Nucleus accumbens (tissue), 56 donors: Measurements from ENCODE around the gene NECTIN1.
A peak's percentile ranks its signal among the peaks of the same experiment; 100 is the strongest.

Source experiments
- DNase-seq, 56 donors: peaks; one replicate each; lab custom pipeline; 2025; lab: John Stamatoyannopoulos, UW

Gene NECTIN1

DNA sequence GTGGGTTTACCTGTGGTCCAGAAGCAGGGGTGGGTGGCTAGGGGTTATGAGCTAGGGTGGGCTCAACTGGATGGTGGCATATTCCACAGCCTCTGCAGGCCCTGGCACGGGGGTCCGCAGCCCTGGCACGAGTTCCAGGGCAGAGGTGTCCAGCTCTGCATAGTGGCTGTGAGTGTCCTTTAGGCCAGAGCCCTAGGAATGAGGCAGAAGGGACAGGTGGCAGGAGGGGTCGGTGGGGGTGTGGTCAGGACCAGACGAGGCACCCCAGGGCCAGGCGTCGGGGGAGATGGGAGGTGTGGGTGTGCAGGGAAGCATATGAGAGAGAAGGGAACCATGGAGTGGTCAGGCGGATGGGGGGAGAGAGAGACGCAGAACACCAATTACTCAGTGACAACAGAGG is 99.9 kb downstream of the NECTIN1 start:
- no peak for DNase-seq

DNA sequence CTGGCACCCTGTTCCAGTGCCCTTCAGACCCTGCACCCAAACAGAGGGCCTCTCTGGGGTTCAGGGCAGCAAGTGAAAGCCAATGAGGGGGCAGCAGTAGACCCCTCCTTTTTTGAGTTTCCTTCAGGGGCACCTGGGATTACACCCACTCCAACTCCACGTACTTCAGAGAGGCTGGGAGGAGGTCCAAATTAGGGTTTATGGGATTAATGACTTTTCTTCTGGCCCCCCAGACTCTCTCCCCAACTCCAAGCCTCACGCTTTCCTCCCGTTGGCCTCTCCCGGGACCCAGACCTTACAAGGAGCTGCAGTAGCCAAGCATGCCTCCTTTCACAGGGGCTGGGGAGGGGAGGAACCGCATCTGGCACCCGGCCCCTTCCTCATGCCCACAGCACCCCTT is 101.7 kb downstream of the NECTIN1 start:
- no peak for DNase-seq

GRCh38 chr11:119626871-119627270 is 102.1 kb downstream of the NECTIN1 start:
- DNase-seq = no peak

DNA sequence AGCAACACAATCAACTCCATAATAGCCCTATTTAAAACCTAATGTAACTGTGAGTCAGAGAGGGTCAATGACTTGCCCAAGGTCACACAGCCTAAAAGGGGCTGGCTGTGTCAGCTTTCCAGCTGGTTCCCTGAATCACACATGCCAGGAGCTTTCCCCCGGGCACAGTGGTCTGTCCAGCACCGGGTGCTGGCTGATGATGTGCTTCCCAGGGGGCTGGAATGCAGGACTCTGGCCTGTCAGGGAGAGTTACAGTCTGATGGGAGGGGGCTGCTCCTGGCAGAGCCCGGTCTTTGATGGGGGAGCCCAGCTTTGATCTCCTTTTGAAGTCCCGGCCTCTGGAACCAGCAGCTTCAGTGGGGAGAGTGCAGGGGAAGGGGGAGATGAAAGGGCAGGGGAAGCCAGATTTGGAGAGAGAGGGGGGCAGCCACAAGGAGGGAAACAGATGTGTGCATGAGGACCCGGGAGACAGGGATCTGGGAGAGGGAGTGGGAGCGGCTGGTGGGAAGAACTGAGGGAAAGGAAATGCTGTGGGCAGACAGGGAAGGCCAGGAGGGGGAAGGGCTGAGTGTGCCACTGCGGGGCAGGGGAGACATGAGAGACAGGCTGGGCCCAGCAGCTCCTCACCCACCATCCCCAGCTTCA is 102.7 kb downstream of the NECTIN1 start:
- DNase-seq = no peak

- no peak for DNase-seq
These were observed 103.6 kb downstream of the NECTIN1 start for GRCh38 chr11:119625206-119625978.

GRCh38 chr11:119624629-119625028 is 104.4 kb downstream of the NECTIN1 start:
- no peak for DNase-seq

GRCh38 chr11:119624102-119624615 is 104.8 kb downstream of the NECTIN1 start:
- DNase-seq = no peak

- no peak for DNase-seq
These were observed 105.3 kb downstream of the NECTIN1 start for GRCh38 chr11:119623682-119624081.

DNA sequence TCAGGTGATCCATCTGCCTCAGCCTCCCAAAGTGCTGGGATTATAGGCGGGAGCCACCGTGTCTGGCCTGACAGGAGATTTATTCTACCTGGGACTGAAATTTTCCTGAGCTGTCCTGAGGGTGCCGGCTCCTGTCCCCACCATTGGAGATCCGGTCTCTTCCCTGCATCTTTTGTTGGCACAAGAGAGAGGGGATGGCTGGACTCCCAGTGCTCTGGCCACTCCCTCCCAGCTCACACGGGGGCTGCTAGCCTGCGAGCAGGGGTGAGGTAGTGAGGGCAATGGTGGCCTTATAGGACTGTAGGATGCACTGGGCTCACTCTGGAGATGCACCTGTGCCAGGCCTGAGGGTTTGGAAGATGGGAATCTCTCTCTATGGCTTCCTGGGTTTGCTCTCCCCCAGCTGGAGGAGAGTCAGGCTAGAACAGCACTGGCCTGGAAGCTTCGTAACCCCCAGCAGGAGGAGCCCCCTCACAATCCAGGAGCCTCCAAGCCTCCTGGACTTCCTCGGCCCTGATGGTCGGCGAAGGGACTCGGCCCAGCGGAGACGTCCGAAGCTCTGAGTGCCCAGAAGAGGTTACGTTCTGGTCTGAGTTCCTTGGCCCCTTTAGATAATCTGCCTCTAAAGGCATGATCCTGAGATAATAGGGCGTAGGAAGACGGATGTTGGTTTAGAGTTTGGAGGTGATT is 106.4 kb downstream of the NECTIN1 start:
- peak in 3 of 56 donors; percentile 9 to 22 (median 10) for DNase-seq

GRCh38 chr11:119619665-119620064 is 109.3 kb downstream of the NECTIN1 start:
- no peak for DNase-seq

DNA sequence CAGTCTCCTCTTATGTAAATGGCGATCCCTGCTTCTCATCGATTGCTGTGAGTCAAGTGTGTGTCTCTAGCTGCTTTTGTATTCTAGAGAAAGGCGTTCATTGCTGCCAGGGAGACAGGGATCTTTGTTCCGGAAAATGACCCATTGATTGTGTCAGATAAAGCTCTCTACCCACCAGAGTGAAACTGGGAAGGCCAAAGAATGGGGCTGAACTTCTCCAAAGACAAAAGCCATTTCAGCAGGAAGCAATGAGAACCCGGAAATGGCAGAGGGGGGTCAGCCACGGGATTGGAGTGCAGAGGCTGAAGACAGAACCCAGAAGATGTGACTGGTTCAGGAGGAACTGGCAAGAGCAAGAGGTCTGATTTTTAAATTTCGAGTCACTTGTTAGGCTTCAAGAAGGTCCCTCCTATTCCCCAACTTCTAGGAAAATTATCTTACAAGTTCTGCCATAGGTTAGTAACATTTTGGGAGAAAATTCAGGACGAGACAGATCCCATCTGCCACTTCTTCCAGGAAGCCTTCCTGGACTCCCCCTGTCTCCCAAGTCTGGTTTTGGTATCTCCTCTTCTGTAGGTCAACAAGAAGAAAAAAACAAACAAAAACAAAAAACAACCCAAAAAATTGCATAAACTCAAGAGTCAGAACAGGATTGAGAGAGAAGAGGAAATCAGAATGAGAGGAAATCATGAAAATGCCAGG is 110.6 kb downstream of the NECTIN1 start:
- peak in 52 of 56 donors; percentile 29 to 91 (median 78) for DNase-seq

DNA sequence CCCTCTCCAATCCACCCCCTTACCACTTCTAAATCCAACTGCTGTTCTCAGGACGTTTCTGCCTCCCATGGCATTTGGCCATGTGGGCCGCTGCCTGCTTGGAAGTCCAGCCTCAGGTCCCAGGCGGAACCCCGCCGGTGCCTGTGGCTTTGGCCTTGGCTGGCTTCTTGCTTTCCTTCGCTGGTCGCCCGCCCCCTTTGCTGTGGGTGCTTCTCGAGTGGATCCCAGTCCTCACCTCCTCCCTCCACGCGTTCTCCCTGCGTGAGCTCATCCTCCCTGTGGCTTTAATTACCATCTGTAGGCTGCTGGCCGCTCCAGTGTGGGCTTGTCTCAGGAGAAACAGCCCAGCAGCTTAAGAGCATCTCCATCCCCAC is 111.7 kb downstream of the NECTIN1 start:
- DNase-seq = peak in 11 of 56 donors; percentile 15 to 56 (median 26)

- DNase-seq = no peak
These were observed 112.2 kb downstream of the NECTIN1 start for GRCh38 chr11:119616586-119617339.

DNA sequence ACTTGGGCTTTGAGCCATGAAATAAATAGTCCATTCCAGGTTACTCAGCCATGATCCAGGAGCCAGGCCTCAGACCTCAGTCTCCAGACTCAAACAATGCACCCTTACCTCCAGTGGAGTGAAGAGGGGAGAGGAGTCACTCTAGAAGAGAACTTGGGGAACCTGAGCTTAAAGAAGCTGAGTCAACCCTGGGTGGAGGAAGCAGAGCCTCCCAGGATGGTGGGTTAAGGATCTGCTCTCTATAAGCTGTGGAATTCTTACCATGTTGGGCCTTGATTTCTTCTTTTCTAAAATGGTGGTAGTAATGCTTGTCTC is 113.2 kb downstream of the NECTIN1 start:
- DNase-seq = no peak

DNA sequence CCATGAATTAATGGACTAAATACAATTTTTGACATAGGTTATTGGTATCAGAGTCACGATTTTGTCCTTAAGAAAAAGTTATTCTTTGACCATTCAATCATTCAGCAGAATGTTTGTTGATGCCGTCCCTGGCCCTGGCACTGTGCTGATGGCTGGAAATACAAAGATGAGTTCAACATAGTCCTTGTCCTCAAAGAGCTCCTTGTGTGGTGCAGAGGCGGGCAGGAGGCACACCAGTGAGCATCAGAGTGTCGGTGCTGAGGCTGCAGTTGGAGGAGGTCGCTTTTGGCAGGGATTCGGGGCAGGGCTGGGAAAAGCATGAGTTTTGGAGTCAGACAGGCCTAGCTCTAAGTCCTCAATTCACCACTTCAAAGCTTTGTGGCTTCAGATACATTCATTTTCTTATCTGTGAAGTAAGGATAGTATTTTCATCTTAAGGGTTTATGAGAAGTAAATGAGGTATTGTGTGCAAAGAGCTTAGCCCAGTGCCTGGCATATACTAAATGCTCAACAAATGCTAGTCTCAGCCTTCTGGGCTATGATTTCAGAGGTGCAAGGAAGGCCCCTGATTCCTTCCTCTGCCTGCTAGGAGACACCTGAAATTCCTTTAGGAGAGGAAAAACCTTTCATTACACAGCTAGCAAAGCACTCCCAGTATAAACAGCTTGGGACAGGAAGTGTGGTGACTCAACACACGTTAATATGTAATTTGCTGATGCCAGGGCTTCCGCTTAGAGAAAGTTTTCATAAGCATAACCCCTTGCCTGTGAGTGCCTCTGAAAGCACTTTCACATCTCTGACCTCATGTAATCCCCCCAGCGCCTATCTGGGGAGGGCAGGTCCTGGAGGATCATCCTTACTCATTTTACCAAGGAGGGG is 113.8 kb downstream of the NECTIN1 start:
- DNase-seq = peak in 50 of 56 donors; percentile 13 to 88 (median 67)

- DNase-seq = no peak
These were observed 114.6 kb downstream of the NECTIN1 start for GRCh38 chr11:119614222-119615002.

DNA sequence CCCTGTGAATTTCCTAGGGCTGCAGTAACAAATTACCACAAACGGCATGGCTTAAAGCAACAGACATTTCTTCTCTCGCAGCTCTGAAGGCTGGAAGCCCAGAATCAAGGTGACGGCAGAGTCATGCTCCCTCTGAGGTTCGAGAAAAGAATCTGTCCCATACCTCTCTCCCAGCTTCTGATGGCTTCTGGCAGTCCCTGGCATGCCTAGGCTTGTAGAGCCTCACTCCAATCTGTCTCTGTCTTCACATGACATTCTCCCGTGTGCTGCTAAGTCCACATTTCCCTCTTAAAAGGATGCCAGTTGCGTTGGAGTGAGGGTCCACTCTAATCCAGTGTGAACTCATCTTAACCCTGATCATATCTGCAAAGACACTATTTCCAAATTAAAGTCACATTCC is 116.2 kb downstream of the NECTIN1 start:
- DNase-seq = no peak

DNA sequence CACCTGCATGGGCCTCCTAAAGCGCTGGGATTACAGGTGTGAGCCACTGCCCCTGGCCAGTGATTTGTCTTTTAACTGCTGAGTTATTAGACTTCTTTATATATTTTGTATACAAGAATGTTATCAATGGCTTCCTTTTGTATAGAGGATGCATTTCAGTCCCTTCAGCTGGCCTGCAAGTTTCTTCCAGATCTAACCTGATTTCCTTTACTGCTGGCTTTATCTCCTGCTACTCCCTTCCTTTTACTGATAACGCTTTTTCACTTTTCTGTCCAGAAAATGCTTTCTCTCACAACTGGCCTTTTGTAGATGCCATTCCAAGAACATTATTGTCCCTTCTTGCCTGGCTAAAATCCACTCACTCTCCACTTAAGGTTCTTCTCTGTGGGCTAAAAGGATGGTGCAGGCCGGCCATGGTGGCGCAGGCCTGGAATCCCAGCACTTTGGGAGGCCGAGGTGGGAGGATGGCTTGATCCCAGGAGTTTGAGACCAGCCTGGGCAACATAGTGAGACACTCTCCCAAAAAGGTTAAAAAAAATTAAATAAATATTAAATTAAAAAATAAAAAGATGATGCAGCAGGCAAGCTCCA is 118.1 kb downstream of the NECTIN1 start:
- DNase-seq = no peak
